Fibroblast of the aortic adventitia (primary cell): Measurements from ENCODE around the gene FAM72D. TPM values are rescaled to one million over a fixed set of nuclear protein-coding genes. Genes with fewer than 3 reads are reported as not detected.
"Not testable (repeated sequence)": the region's sequence is repeated elsewhere in the genome, so short reads cannot be mapped to it uniquely, and the experiment has no call there.

ENCODE experiments used
- DNase-seq: peaks from one replicate; pipeline ENCODE4 v3.0.0-alpha.2; 2010; ENCODE audit warnings: low read depth
- H3K4me3 ChIP-seq: 2 replicates; pipeline ENCODE4 v1.5.1; 2011; ENCODE audit warnings: low read depth, mild to moderate bottlenecking, control low read depth, low read length, moderate library complexity
- total RNA-seq: library from RNA; depleted of rRNA; stranded (reverse); fragments of >200 nt; gene quantifications from 2 replicates; pipeline ENCODE4 v1.2.3, GENCODE V29; 2012; ENCODE audit warnings: low replicate concordance

The FAM72D gene
- total RNA-seq, 1 donor, result 2.2 TPM

- H3K4me3 ChIP-seq, result not testable (repeated sequence)
- DNase-seq, result peak; percentile 57
Observed at GRCh38 chr1:145128697-145129469, 33.1 kb downstream of the FAM72D start.

- not testable (repeated sequence) for H3K4me3 ChIP-seq, DNase-seq
Observed at GRCh38 chr1:145134476-145134875, 38.7 kb downstream of the FAM72D start.

- DNase-seq, H3K4me3 ChIP-seq: not testable (repeated sequence)
Observed at GRCh38 chr1:145140549-145140948, 44.8 kb downstream of the FAM72D start.

GRCh38 chr1:145144264-145144913 lies 48.6 kb downstream of the FAM72D start:
- DNase-seq, H3K4me3 ChIP-seq: not testable (repeated sequence)

GRCh38 chr1:145146308-145146707 lies 50.5 kb downstream of the FAM72D start:
- DNase-seq, H3K4me3 ChIP-seq: not testable (repeated sequence)

- DNase-seq, result not testable (repeated sequence)
Observed at GRCh38 chr1:145147172-145147571, 51.4 kb downstream of the FAM72D start.

GRCh38 chr1:145155421-145155820 lies 59.6 kb downstream of the FAM72D start:
- not testable (repeated sequence) for H3K4me3 ChIP-seq, DNase-seq

More at GRCh38 chr1:145147172-145147571, 51.4 kb downstream of the FAM72D start:
- H3K4me3 ChIP-seq, result not testable (repeated sequence)

GRCh38 chr1:145155873-145156272 lies 60.1 kb downstream of the FAM72D start:
- DNase-seq, H3K4me3 ChIP-seq: not testable (repeated sequence)

- not testable (repeated sequence) for H3K4me3 ChIP-seq
- peak; percentile 78 for DNase-seq
Observed at GRCh38 chr1:145156891-145157610, 61.3 kb downstream of the FAM72D start.

GRCh38 chr1:145157715-145158114 lies 61.9 kb downstream of the FAM72D start:
- not testable (repeated sequence) for H3K4me3 ChIP-seq, DNase-seq

- H3K4me3 ChIP-seq, DNase-seq: not testable (repeated sequence)
Observed at GRCh38 chr1:145161046-145161752, 65.4 kb downstream of the FAM72D start.

Other genes starting within 250 kb of the FAM72D start
- 32.3 and 99.2 TPM in 2 replicates for gene SRGAP2B, start 646 bp upstream of the FAM72D start, total RNA-seq
- not detected in 2 replicates for gene PPIAL4D, start 146.2 kb downstream of the FAM72D start, total RNA-seq